NCI-H1694 treated with DMSO at 0.1 percent for 48 hours (cell line): ENCODE data around the gene UNC5C.

Experiments
- DNase-seq: peaks from one replicate; lab custom pipeline; 2025; lab: John Stamatoyannopoulos, UW

UNC5C gene

GRCh38 chr4:95402299-95402698, 146.5 kb downstream of the UNC5C start:
- DNase-seq = no peak

- no peak for DNase-seq
Observed at GRCh38 chr4:95398217-95398616, 150.6 kb downstream of the UNC5C start.

GRCh38 chr4:95394752-95395306, 153.9 kb downstream of the UNC5C start:
- DNase-seq = no peak

GRCh38 chr4:95393821-95394220, 155.0 kb downstream of the UNC5C start:
- no peak for DNase-seq

GRCh38 chr4:95388911-95389310, 159.9 kb downstream of the UNC5C start:
- no peak for DNase-seq

- DNase-seq = no peak
Observed at GRCh38 chr4:95387719-95388118, 161.1 kb downstream of the UNC5C start.

- no peak for DNase-seq
Observed at GRCh38 chr4:95386410-95386809, 162.4 kb downstream of the UNC5C start.

- DNase-seq = no peak
Observed at GRCh38 chr4:95381843-95382580, 166.8 kb downstream of the UNC5C start.

- DNase-seq = no peak
Observed at GRCh38 chr4:95379633-95380032, 169.1 kb downstream of the UNC5C start.

GRCh38 chr4:95377366-95377900, 171.3 kb downstream of the UNC5C start:
- no peak for DNase-seq

- DNase-seq = no peak
Observed at GRCh38 chr4:95371476-95372224, 177.1 kb downstream of the UNC5C start.

GRCh38 chr4:95367824-95368223, 180.9 kb downstream of the UNC5C start:
- no peak for DNase-seq

GRCh38 chr4:95363966-95364365, 184.8 kb downstream of the UNC5C start:
- DNase-seq = no peak

GRCh38 chr4:95363559-95363925, 185.2 kb downstream of the UNC5C start:
- DNase-seq = no peak

GRCh38 chr4:95362906-95363558, 185.7 kb downstream of the UNC5C start:
- no peak for DNase-seq

- DNase-seq = no peak
Observed at GRCh38 chr4:95362066-95362465, 186.7 kb downstream of the UNC5C start.

GRCh38 chr4:95361696-95361965, 187.1 kb downstream of the UNC5C start:
- DNase-seq = no peak

- DNase-seq = no peak
Observed at GRCh38 chr4:95360906-95361695, 187.7 kb downstream of the UNC5C start.

GRCh38 chr4:95360256-95360903, 188.4 kb downstream of the UNC5C start:
- no peak for DNase-seq

GRCh38 chr4:95358421-95358820, 190.4 kb downstream of the UNC5C start:
- DNase-seq = no peak

GRCh38 chr4:95355021-95355420, 193.8 kb downstream of the UNC5C start:
- no peak for DNase-seq
